ENCODE measurements around the gene MARCHF3.

GRCh38 chr5:126963822-126964375 is 66.5 kb downstream of the MARCHF3 start:
- TF ChIP-seq EZH2 (IDR thresholded peaks at IDR 0.05) (no peak), POLR2AphosphoS5 (IDR thresholded peaks at IDR 0.05; ENCODE audit: borderline replicate concordance, low read depth, low read length) (no peak)

All from SK-N-MC (cell line).